CD4-positive, alpha-beta T cell treated with Interferon alpha-2 for 1 hour (primary cell): ENCODE measurements around the gene PRSS53.
"Not testable (repeated sequence)": the region's sequence is repeated elsewhere in the genome, so short reads cannot be mapped to it uniquely, and the experiment has no call there.

Source experiments
- DNase-seq, 2 donors: peaks; one replicate each; pipeline ENCODE4 v3.0.0-alpha.2; 2020 to 2022

The PRSS53 gene

GRCh38 chr16:31088459-31089183 is at the start of gene PRSS53:
Gene PRSS53, minus strand, starts transcription at chr16:31088943. Its CDS starts 134 bp downstream, at chr16:31088809.
- DNase-seq: no peak

GRCh38 chr16:31136822-31137499 is 48.2 kb upstream of the PRSS53 start:
- not testable (repeated sequence) for DNase-seq

GRCh38 chr16:31136287-31136662 is 47.5 kb upstream of the PRSS53 start:
- no peak for DNase-seq

- no peak for DNase-seq
Measured at GRCh38 chr16:31135535-31136286, 47.0 kb upstream of the PRSS53 start, which contains the start of gene PRSS8. Gene PRSS8, minus strand, starts transcription at chr16:31135727. Its CDS starts 229 bp downstream, at chr16:31135498.

GRCh38 chr16:31134625-31135534 is 46.1 kb upstream of the PRSS53 start:
- no peak for DNase-seq

- DNase-seq: peak in 1 of 2 donors; percentile 33
Measured at GRCh38 chr16:31134091-31134571, 45.4 kb upstream of the PRSS53 start.

- no peak for DNase-seq
Measured at GRCh38 chr16:31133046-31133501, 44.3 kb upstream of the PRSS53 start.

GRCh38 chr16:31132303-31132979 is 43.7 kb upstream of the PRSS53 start:
- no peak for DNase-seq

GRCh38 chr16:31131841-31132271 is 43.1 kb upstream of the PRSS53 start:
- DNase-seq: no peak

- no peak for DNase-seq
Measured at GRCh38 chr16:31131416-31131815, 42.7 kb upstream of the PRSS53 start.

GRCh38 chr16:31130899-31131298 is 42.2 kb upstream of the PRSS53 start:
- no peak for DNase-seq

GRCh38 chr16:31130336-31130891 is 41.7 kb upstream of the PRSS53 start:
- DNase-seq: no peak

GRCh38 chr16:31129568-31130335 is 41.0 kb upstream of the PRSS53 start:
- no peak for DNase-seq

GRCh38 chr16:31128711-31129567 is 40.2 kb upstream of the PRSS53 start:
- peak; percentile 28 to 77 for DNase-seq

- DNase-seq: no peak
Measured at GRCh38 chr16:31127182-31127581, 38.4 kb upstream of the PRSS53 start.

- DNase-seq: no peak
Measured at GRCh38 chr16:31125844-31126243, 37.1 kb upstream of the PRSS53 start.

- DNase-seq: no peak
Measured at GRCh38 chr16:31120129-31120528, 31.4 kb upstream of the PRSS53 start.

- peak in 1 of 2 donors; percentile 41 for DNase-seq
Measured at GRCh38 chr16:31118223-31119155, 29.7 kb upstream of the PRSS53 start.
